ENCODE measurements around the gene NFKB1.

DNA sequence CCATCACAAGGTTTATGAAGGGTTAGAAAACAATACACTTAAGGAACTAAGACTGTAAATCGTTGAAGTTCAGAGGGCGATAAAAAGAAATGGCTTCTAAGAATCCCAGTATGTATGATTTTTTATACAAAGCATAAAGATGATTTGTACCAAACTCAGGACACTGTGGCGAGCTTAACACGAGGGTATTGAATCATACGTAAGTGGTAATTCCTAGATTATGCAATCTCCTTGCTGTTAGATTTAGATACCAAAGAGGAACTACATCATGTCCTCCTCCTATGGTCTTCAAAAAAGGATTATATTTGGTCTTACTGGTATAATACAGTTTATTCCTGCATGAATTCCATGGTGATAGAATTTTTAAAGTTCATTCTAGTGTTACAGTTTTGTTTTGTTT is 23.9 kb downstream of the NFKB1 start:
- TF ChIP-seq, protein P1, sequence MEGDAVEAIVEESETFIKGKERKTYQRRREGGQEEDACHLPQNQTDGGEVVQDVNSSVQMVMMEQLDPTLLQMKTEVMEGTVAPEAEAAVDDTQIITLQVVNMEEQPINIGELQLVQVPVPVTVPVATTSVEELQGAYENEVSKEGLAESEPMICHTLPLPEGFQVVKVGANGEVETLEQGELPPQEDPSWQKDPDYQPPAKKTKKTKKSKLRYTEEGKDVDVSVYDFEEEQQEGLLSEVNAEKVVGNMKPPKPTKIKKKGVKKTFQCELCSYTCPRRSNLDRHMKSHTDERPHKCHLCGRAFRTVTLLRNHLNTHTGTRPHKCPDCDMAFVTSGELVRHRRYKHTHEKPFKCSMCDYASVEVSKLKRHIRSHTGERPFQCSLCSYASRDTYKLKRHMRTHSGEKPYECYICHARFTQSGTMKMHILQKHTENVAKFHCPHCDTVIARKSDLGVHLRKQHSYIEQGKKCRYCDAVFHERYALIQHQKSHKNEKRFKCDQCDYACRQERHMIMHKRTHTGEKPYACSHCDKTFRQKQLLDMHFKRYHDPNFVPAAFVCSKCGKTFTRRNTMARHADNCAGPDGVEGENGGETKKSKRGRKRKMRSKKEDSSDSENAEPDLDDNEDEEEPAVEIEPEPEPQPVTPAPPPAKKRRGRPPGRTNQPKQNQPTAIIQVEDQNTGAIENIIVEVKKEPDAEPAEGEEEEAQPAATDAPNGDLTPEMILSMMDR (IDR thresholded peaks at IDR 0.05) = no peak
- no peak for TF ChIP-seq POLR2A (IDR thresholded peaks at IDR 0.05)
